UCSD-AML1 (cell line): ENCODE measurements around the gene EDC3.
A peak's percentile ranks its signal among the peaks of the same experiment; 100 is the strongest.

Source experiments
- DNase-seq: peaks from one replicate; lab custom pipeline; 2025; ENCODE audit not compliant: unreplicated experiment; lab: John Stamatoyannopoulos, UW

Gene EDC3

DNA sequence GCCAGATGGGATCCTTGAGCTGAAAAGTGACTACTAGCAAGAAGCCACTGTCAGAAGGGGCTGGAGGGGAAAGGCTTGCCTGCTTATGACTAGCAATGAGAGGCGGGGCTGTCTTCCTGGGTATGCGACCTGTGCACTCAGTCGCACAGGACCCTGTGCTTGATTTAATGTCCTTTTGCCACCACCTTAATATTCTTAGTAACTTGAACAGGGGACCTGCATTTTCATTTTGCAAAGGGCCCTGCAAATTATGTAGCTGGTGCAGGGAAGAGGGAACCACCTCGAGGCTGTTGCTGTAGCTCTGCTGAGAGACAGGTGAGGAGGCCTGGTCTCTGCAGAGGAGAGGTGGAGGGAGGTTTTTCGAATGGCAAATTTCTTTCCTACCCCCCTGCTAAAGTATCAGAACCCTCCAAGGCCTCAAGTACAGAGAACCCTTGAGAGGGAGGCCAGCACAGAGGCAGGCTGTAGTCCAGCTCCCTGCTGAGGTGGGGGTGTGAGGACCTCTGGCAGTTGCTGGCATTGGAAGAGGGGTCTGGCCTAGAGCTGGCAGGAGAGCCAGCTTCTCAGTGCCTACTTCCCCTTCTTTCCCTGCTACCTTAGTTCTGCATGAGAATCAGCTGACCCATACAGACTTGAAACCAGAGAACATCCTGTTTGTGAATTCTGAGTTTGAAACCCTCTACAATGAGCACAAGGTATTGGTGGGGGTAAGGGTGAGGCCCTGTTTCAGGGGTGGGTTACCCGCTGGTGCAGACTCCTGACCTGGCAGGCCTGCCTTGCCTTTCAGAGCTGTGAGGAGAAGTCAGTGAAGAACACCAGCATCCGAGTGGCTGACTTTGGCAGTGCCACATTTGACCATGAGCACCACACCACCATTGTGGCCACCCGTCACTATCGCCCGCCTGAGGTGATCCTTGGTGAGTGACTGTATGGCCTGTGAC, 68.8 kb downstream of the EDC3 start:
- DNase-seq = no peak

DNA sequence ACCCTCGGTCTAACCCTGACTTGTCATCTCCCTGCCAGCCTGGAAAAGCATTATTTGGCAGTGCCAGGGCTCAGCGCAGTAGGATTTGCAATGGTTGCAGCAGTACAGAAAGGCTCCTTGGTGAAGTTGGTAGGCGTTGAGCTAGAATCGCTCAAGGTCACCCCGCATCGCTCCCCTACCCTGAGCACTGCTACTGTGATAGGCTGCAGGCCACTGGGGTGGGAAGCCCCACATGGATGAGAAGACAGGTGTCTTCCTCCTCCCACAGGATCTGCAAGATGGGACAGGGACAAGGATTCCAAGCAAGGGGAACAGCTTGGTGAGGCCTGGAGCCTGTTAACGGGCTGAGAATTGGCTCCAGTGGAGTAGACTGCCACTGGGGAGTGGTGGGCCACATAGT, 69.5 kb downstream of the EDC3 start:
- no peak for DNase-seq

DNA sequence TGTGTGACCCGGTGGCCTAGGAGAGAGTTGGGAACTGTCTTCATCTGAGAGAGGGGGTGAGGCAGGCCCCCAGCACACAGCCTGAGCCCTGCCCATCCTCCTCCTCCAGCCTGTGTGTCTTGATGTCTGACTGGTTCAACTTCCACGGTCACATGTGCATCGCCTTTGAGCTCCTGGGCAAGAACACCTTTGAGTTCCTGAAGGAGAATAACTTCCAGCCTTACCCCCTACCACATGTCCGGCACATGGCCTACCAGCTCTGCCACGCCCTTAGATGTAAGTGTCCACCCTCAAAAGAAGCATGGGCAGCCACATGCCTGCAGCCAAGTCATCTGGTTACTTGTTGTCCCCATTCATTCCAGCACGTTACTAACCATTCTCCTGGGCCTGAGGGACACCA, 70.1 kb downstream of the EDC3 start:
- no peak for DNase-seq

GRCh38 chr15:74624020-74624602, 71.7 kb downstream of the EDC3 start:
- no peak for DNase-seq

- no peak for DNase-seq
Measured at GRCh38 chr15:74622758-74623157, 73.1 kb downstream of the EDC3 start.

- no peak for DNase-seq
Measured at GRCh38 chr15:74621936-74622335, 73.9 kb downstream of the EDC3 start.

DNA sequence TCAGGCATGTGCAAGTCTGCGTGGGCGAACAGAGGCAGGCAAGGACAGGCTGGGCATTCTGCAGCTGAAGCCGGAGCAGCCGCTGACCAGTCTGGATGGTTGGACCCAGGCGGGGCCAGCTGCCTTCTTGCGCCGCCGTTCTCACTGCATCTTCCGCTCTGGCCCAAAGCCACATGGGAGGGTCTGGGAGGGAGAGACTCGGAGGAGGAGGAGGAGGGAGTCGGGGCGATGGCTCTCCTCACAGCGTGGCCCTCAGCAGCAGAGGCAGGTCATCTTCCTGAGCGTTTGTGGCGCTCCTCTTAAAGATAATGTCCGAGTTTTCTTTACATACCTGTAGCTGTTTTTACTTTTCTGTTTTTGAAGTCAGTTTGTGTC, 74.3 kb downstream of the EDC3 start:
- DNase-seq = no peak

GRCh38 chr15:74620636-74621545, 74.9 kb downstream of the EDC3 start:
- peak; percentile 70 for DNase-seq

DNA sequence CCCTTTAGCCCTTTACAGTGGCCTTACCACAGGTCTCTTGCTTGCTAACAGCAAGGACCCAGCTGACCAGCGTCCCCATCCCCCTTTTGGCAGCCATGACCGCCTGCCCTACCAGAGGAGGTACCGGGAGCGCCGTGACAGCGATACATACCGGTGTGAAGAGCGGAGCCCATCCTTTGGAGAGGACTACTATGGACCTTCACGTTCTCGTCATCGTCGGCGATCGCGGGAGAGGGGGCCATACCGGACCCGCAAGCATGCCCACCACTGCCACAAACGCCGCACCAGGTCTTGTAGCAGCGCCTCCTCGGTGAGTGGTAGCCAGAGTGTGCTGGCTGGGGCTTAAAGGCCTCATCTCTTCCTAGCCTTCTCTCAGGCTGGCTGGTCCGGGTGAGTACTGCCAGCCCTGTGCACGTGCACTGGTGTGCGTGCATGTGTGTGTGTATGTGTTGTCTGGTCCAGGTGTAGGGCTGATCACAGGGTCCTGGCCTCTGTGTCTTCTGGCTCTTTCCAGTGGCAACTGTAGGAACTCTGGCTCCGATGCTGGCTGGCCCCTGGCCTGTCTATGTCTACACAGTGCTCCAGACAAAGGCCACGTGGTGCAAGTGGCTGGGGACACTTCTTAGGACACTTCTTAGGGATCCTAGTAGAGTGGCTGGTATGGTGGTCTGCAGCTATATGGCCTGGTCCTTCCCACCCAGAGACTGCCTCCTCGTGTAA, 75.7 kb downstream of the EDC3 start:
- no peak for DNase-seq

- DNase-seq = no peak
Measured at GRCh38 chr15:74618841-74619596, 76.8 kb downstream of the EDC3 start.

GRCh38 chr15:74616996-74617395, 78.8 kb downstream of the EDC3 start:
- DNase-seq = no peak

DNA sequence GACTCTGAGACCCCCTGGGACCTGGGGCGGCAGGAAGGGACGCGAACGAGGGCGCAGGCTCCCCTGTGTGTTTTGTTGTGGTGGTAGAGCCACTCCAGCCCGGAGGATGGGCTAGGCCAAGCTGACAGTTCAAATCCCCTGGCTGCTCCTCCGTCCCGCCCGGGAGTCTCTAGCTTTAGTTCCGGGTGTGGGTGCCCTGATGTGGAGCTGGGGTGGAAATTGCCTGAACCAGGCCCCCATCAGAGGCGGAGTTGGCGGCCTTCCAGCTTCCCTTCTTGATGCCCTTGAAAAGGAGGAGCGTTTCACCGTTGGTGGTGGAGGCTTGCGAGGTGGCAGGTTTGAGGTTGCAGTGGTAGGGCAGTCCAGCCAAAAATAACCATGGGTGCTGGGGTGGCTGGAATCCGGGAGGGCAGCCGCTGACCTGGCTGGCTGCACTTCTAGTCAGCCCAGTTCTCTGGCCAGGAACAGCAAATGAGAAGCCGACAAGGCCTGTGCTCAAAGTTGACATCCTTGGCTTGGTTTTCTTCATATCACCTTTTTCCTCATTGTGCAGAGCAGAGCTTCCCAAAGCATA, 79.4 kb downstream of the EDC3 start:
- DNase-seq = peak; percentile 64

GRCh38 chr15:74615508-74616365, 80.1 kb downstream of the EDC3 start, which contains the start of gene CLK3:
Gene CLK3 (plus strand): TSS chr15:74615836. CDS start chr15:74619197, 3,361 bp downstream.
- DNase-seq = peak; percentile 96

- DNase-seq = peak; percentile 85
Measured at GRCh38 chr15:74614744-74615507, 80.9 kb downstream of the EDC3 start.

- no peak for DNase-seq
Measured at GRCh38 chr15:74613953-74614743, 81.7 kb downstream of the EDC3 start.

GRCh38 chr15:74613089-74613952, 82.5 kb downstream of the EDC3 start:
- DNase-seq = no peak
